OCI-LY3 (cell line): ENCODE measurements around the gene FCER1G.

ENCODE experiments used
- EZH2phosphoT487 ChIP-seq: fragments of 200-600 bp; shearing (Covaris generic); IDR thresholded peaks from 2 replicates; pipeline ENCODE4 v1.6.1; 2018; ENCODE audit warnings: antibody characterized with exemption, mixed run types, low read depth
- TF ChIP-seq, protein P1 (sequence below): fragments of 200-600, 300-600 bp; sonication (generic); IDR thresholded peaks from 2 replicates; pipeline ENCODE4 v1.5.1; 2014; ENCODE audit warnings: antibody characterized with exemption, low read length, low read depth

DNA sequence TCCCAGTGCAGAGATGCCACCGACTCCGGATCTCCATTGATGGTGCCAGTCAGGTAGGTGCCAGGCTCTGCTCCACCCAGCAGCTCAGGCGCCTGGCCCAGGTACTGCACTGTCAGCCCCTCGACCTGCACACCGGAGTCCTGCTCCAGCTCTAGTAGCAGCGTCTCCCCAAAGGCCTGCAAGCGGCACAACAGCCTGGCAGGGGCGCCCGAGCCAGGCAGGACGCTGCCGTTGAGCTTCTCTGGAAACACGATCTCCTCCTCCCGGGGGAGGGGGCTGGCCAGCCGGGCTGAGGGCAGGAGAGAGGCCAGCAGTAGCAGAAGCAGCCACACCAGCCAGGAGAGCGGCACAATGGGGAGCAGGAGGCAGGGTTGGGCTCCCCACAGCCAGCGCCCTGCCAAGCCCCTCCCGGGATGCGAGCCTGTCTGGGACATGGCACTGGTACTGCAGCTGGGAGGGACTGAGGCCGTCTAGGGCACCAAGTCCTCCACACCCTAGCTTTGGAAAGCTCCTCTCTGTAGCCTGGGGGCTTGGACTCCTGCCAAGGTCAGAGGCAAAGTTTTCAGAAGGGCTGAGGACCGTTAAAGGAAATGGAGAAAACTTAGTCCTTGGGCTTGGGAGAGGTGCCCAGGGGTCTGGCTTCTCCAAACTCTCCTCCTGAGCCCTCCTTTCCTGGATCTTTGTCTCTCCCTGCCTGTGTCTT is 16.8 kb upstream of the FCER1G start:
- no peak for TF ChIP-seq EZH2phosphoT487
- TF ChIP-seq, protein P1, sequence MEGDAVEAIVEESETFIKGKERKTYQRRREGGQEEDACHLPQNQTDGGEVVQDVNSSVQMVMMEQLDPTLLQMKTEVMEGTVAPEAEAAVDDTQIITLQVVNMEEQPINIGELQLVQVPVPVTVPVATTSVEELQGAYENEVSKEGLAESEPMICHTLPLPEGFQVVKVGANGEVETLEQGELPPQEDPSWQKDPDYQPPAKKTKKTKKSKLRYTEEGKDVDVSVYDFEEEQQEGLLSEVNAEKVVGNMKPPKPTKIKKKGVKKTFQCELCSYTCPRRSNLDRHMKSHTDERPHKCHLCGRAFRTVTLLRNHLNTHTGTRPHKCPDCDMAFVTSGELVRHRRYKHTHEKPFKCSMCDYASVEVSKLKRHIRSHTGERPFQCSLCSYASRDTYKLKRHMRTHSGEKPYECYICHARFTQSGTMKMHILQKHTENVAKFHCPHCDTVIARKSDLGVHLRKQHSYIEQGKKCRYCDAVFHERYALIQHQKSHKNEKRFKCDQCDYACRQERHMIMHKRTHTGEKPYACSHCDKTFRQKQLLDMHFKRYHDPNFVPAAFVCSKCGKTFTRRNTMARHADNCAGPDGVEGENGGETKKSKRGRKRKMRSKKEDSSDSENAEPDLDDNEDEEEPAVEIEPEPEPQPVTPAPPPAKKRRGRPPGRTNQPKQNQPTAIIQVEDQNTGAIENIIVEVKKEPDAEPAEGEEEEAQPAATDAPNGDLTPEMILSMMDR: no peak
